Chondrocyte (in vitro differentiated cells): ENCODE results near the gene SYNE2. TPM values are rescaled to one million over a fixed set of nuclear protein-coding genes. Genes with fewer than 3 reads are reported as not detected.

ENCODE experiments used
- DNase-seq: peaks from one replicate; pipeline ENCODE4 v3.0.0; 2021; ENCODE audit warnings: mixed read lengths, low spot score
- H3K27ac Mint-ChIP-seq: one replicate; pipeline ENCODE4 v1.8.0; 2021; ENCODE audit warnings: mild to moderate bottlenecking, moderate library complexity, mixed read lengths; ENCODE audit not compliant: unreplicated experiment
- H3K27me3 Mint-ChIP-seq: 2 replicates; pipeline ENCODE4 v1.8.0; 2021; ENCODE audit warnings: low read depth, mixed read lengths
- H3K36me3 Mint-ChIP-seq: 2 replicates; pipeline ENCODE4 v1.8.0; 2021; ENCODE audit warnings: low read depth, mixed read lengths
- H3K4me1 Mint-ChIP-seq: 2 replicates; pipeline ENCODE4 v1.8.0; 2021; ENCODE audit warnings: low read depth, mild to moderate bottlenecking, mixed read lengths
- H3K4me3 Mint-ChIP-seq: one replicate; pipeline ENCODE4 v1.8.0; 2021; ENCODE audit warnings: mild to moderate bottlenecking, moderate library complexity, mixed read lengths; ENCODE audit not compliant: unreplicated experiment
- H3K9me3 Mint-ChIP-seq: 2 replicates; pipeline ENCODE4 v1.8.0; 2021; ENCODE audit warnings: low read depth, mixed read lengths
- total RNA-seq: library from RNA; stranded (reverse); gene quantifications from 3 replicates; pipeline ENCODE4 v1.2.1, GENCODE V29; 2021
- TF ChIP-seq, protein P1 (sequence below): fragments of 200-600 bp; sonication (generic); IDR thresholded peaks from 2 replicates; pipeline ENCODE4 v1.5.0; 2021; ENCODE audit warnings: antibody characterized with exemption, mild to moderate bottlenecking, moderate library complexity

SYNE2 gene
- total RNA-seq, 1 donor from 2014 or later, result 13.6 TPM

DNA sequence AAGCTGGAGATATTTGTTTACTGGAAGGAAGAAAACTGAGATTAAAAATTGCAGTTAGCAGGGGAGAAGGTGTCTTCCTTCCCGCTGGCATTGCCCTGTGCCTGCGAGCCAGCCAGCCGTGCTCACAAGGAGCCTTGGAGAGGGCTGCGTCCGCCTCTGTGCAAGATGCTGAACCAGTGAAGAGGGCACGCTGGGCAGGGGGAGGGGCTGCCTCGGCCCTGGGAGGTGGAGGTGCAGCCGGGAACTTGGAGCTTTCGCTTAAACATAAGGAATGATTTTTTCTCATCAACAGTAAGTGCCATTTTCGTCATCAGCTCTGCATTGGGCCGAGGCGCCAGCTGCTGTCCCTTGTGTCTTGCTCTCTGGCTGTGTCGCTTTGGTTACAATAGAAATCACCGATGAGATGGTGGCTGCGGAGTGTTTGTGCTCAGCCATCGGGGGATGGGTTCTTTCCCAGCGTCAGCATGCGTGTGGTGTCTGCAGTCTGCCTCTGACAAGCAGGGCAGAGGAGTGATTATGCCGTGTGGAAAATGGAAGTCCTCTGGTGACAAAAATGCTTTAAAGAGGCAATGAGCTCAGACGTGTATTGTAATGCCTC is 344.1 kb downstream of the SYNE2 start:
- TF ChIP-seq, protein P1, sequence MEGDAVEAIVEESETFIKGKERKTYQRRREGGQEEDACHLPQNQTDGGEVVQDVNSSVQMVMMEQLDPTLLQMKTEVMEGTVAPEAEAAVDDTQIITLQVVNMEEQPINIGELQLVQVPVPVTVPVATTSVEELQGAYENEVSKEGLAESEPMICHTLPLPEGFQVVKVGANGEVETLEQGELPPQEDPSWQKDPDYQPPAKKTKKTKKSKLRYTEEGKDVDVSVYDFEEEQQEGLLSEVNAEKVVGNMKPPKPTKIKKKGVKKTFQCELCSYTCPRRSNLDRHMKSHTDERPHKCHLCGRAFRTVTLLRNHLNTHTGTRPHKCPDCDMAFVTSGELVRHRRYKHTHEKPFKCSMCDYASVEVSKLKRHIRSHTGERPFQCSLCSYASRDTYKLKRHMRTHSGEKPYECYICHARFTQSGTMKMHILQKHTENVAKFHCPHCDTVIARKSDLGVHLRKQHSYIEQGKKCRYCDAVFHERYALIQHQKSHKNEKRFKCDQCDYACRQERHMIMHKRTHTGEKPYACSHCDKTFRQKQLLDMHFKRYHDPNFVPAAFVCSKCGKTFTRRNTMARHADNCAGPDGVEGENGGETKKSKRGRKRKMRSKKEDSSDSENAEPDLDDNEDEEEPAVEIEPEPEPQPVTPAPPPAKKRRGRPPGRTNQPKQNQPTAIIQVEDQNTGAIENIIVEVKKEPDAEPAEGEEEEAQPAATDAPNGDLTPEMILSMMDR, result no peak
- H3K4me3 Mint-ChIP-seq, result peak overlapping the region; percentile 79
- DNase-seq, result no peak
- H3K27ac Mint-ChIP-seq, result peak overlapping the region; percentile 50
- H3K9me3 Mint-ChIP-seq, result no peaks in the 10 kb centered on the region
- peaks cover 3% of the 10 kb centered on the region for H3K36me3 Mint-ChIP-seq
- H3K27me3 Mint-ChIP-seq, result no peaks in the 10 kb centered on the region
- peaks cover 11% of the 10 kb centered on the region for H3K4me1 Mint-ChIP-seq

DNA sequence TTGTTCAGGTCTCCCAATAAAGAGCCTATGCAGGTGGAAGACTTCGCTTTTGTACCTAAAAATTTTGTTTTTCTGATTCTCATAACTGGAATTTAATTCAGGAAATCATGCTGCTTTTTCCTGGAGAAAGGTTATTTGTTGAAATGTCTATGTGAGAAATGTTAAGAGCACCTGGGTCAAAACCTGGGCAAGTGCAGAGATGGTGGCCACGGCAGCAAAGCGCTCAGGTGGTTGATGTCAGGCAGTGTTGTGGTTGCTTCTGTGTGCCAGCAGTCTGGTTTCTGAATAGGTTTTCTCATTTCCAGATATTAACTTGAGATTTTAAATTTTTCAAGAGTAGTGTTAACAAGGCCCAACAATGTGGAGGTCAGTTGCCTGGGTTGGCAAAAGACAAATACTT is 345.2 kb downstream of the SYNE2 start:
- DNase-seq, result no peak
- Mint-ChIP-seq H3K4me3 (no peak overlapping the region), H3K27ac (no peak overlapping the region), H3K27me3 (no peaks in the 10 kb centered on the region), H3K4me1 (peaks cover 11% of the 10 kb centered on the region), H3K36me3 (peaks cover 3% of the 10 kb centered on the region), H3K9me3 (no peaks in the 10 kb centered on the region)
- TF ChIP-seq, protein P1, result no peak

DNA sequence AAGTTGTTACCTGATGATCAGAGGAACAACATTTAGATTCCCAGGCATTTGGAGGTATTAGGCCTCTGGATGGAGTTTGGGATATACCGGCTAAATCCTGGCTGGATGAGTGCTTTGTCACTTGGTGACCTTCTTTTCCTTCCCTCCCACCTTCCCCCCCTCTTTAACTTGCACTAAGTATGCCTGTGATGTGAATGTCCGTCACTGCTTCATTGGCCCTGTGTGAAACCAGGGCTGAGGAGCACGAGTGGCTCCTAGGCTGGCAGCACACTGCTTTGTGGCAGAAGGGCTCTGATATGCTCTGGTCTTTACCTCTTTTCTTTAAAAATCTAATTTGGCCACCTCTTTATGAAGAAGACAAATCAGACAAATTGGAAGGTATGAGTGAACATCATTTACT is 345.7 kb downstream of the SYNE2 start:
- no peaks in the 10 kb centered on the region for H3K9me3 Mint-ChIP-seq
- peaks cover 11% of the 10 kb centered on the region for H3K4me1 Mint-ChIP-seq
- H3K27me3 Mint-ChIP-seq, result no peaks in the 10 kb centered on the region
- H3K36me3 Mint-ChIP-seq, result peaks cover 3% of the 10 kb centered on the region
- no peak overlapping the region for H3K4me3 Mint-ChIP-seq
- no peak overlapping the region for H3K27ac Mint-ChIP-seq
- TF ChIP-seq, protein P1, result no peak
- no peak for DNase-seq

DNA sequence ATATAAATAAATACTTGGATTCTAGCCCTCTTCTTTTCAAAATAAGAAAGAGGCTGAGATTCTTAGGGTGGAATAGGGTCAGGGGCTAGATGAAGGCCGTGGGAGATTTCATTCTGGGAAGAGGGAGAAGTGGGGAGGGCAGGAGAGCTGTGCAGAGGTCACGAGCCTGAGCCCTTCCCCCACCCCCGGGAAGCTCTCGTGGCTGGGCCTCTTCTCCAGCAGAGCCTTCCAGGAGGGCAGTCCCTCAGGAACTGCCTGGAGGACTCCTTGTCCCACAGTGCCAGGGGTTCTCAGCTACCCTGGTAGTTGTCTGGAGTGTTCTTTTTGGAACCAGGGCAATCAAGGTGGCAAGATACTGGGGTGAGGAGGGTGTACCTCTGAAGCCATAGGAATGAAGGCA is 347.4 kb downstream of the SYNE2 start:
- TF ChIP-seq, protein P1, result no peak
- Mint-ChIP-seq H3K27ac (no peak overlapping the region), H3K27me3 (no peaks in the 10 kb centered on the region), H3K9me3 (no peaks in the 10 kb centered on the region), H3K36me3 (peaks cover 3% of the 10 kb centered on the region), H3K4me3 (no peak overlapping the region), H3K4me1 (peaks cover 11% of the 10 kb centered on the region)
- no peak for DNase-seq

DNA sequence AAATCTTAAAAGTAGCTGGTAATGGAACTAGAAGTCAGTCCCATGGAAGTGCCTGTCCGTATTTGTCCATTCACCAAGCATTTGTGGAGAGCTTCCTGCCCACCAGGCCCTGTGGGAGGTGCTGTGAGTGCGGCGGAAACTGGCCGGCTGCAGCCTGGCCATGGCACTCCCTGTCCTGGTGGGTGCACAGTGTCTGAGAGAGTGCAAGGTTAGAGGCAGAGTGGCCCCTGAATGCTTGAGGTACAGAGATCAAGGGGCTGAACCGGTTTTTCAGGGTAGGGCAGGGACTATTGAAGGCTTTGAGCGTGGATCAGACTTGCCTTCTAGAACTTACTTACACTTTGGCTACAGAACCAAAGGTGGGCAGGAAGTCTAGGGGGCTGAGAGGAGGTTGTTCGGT is 348.5 kb downstream of the SYNE2 start:
- Mint-ChIP-seq H3K27ac (no peak overlapping the region), H3K36me3 (peaks cover 3% of the 10 kb centered on the region), H3K9me3 (no peaks in the 10 kb centered on the region), H3K4me1 (peaks cover 11% of the 10 kb centered on the region), H3K27me3 (no peaks in the 10 kb centered on the region), H3K4me3 (no peak overlapping the region)
- no peak for DNase-seq
- TF ChIP-seq, protein P1, result no peak
